Camera-type eye (tissue), 1 donor: ENCODE measurements around the gene MED12L. TPM values are rescaled to one million over a fixed set of nuclear protein-coding genes. Genes with fewer than 3 reads are reported as not detected.

Experiments
- total RNA-seq: library from RNA; depleted of rRNA; stranded (reverse); fragments of >200 nt; gene quantifications from one replicate; pipeline ENCODE4 v1.2.3, GENCODE V29; 2014

Gene MED12L
- total RNA-seq, result 16.4 TPM

GRCh38 chr3:151085227-151085888 lies at the start of gene MED12L:
Gene MED12L (plus strand): TSS chr3:151085664. CDS start chr3:151086927, 1,263 bp downstream.

GRCh38 chr3:151203051-151203420 lies 117.6 kb downstream of the MED12L start, which contains the start of gene GPR171:
Gene GPR171 (minus strand): TSS chr3:151203216. CDS start chr3:151199386, 3,830 bp downstream.

GRCh38 chr3:151278230-151278629 lies 192.8 kb downstream of the MED12L start, which contains the start of gene P2RY14:
Gene P2RY14 (minus strand): TSS chr3:151278542. CDS start chr3:151214316, 64,226 bp downstream.

GRCh38 chr3:151316267-151316991 lies 231.0 kb downstream of the MED12L start, which contains the start of gene GPR87:
Gene GPR87 (minus strand): TSS chr3:151316820. CDS start chr3:151300100, 16,720 bp downstream.

GRCh38 chr3:151329363-151329762 lies 243.9 kb downstream of the MED12L start, which contains the start of gene P2RY13:
Gene P2RY13 (minus strand): TSS chr3:151329549. CDS start chr3:151329528, 21 bp downstream.

GRCh38 chr3:151384741-151385174 lies 299.3 kb downstream of the MED12L start, which contains the start of gene P2RY12:
Gene P2RY12 (minus strand): TSS chr3:151384753. CDS start chr3:151338845, 45,908 bp downstream.

GRCh38 chr3:151460774-151461450 lies 375.4 kb downstream of the MED12L start, which contains the start of gene IGSF10:
Gene IGSF10 (minus strand): TSS chr3:151461061. CDS start chr3:151458709, 2,352 bp downstream.

Other genes with a start within 250 kb of the MED12L start
- 0.38 TPM for gene MINDY4B, start 180.2 kb upstream of the MED12L start, total RNA-seq
- gene CLRN1, start 112.9 kb upstream of the MED12L start, total RNA-seq, result 12.0 TPM
- 0.38 TPM for gene GPR171, start 117.6 kb downstream of the MED12L start, total RNA-seq
- gene P2RY14, start 192.9 kb downstream of the MED12L start, total RNA-seq, result 4.9 TPM
- gene GPR87, start 231.2 kb downstream of the MED12L start, total RNA-seq, result 1.3 TPM
- gene P2RY13, start 243.9 kb downstream of the MED12L start, total RNA-seq, result 0.55 TPM